Memory B cell (primary cell): ENCODE measurements around the gene NAT16.

Experiments used
- ATAC-seq: fragments of 150-1000 bp; cut with Tn5 transposase; 2 replicates; pipeline ENCODE4 v1.10.0; 2021; ENCODE audit warnings: low read depth, mild to moderate bottlenecking, moderate library complexity
- DNase-seq, 2 donors: peaks; one replicate each; pipeline ENCODE4 v3.0.0; 2022; ENCODE audit warnings: low spot score in 2 of 2
- H3K27ac Mint-ChIP-seq: one replicate; pipeline ENCODE4 v1.8.0; 2022; ENCODE audit warnings: mild to moderate bottlenecking, moderate library complexity, mixed read lengths
- H3K27me3 Mint-ChIP-seq: one replicate; pipeline ENCODE4 v1.8.0; 2022; ENCODE audit warnings: mixed read lengths
- H3K36me3 Mint-ChIP-seq: one replicate; pipeline ENCODE4 v1.8.0; 2022; ENCODE audit warnings: mild to moderate bottlenecking, mixed read lengths
- H3K4me1 Mint-ChIP-seq: one replicate; pipeline ENCODE4 v1.8.0; 2022; ENCODE audit warnings: mixed read lengths
- H3K4me3 Mint-ChIP-seq: one replicate; pipeline ENCODE4 v1.8.0; 2022; ENCODE audit warnings: mild to moderate bottlenecking, moderate library complexity, mixed read lengths
- H3K9me3 Mint-ChIP-seq: one replicate; pipeline ENCODE4 v1.8.0; 2022; ENCODE audit warnings: mixed read lengths

Gene NAT16

DNA sequence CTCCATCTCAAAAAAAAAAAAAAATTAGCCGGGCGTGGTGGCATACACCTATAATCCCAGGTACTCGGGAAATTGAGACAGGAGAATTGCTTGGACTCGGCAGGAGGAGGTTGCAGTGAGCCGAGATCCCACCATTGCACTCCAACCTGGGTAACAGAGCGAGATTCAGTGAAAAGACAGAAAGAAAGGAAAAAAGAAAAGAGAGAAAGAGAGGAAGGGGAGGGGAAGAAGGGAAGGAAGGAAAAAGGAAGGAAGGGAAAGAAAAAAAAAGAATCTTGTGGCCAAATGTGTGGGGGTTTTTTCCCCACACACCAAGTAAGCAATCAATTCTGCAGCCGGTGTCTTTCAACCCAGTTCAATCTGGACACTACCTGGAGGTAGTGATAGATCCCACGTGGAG is 9.0 kb upstream of the NAT16 start:
- Mint-ChIP-seq H3K36me3 (no peaks in the 10 kb centered on the region), H3K4me3 (no peak overlapping the region), H3K27ac (no peak overlapping the region), H3K9me3 (no peaks in the 10 kb centered on the region), H3K27me3 (peaks cover 9% of the 10 kb centered on the region), H3K4me1 (peaks cover 2% of the 10 kb centered on the region)
- ATAC-seq (no peak), DNase-seq (no peak)

DNA sequence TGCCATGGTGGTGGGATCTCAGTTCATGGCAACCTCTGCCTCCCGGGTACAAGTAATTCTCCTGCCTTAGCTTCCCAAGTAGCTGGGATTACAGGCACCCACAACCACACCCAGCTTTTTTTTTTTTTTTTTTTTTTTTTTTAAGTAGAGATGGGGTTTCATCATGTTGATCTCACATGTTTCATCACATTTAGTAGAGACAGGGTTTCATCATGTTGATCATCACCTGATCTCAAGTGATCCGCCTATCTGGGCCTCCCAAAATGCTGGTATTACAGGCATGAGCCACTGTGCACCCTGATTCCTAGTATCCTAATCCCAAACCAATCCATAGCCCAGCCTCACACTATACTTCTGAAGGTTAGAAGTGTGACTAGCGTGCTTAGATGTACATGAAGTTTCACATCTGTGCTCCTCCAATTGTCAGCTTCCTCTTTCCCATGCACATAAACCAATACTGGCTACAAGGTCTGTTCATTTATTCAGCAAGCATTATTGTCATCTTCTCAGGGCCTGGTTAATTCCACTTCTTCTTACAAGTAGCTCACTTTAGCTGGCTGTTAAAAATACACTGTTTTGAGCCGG is 6.8 kb upstream of the NAT16 start:
- H3K4me3 Mint-ChIP-seq = no peak overlapping the region
- H3K4me1 Mint-ChIP-seq = peaks cover 5% of the 10 kb centered on the region
- no peak overlapping the region for H3K27ac Mint-ChIP-seq
- H3K27me3 Mint-ChIP-seq = peaks cover 17% of the 10 kb centered on the region
- no peaks in the 10 kb centered on the region for H3K36me3 Mint-ChIP-seq
- DNase-seq (no peak), ATAC-seq (peak; percentile 37)
- H3K9me3 Mint-ChIP-seq = no peaks in the 10 kb centered on the region

- Mint-ChIP-seq H3K27me3 (peaks cover 18% of the 10 kb centered on the region), H3K4me3 (no peak overlapping the region), H3K4me1 (peaks cover 5% of the 10 kb centered on the region), H3K9me3 (no peaks in the 10 kb centered on the region), H3K27ac (no peak overlapping the region), H3K36me3 (no peaks in the 10 kb centered on the region)
- DNase-seq = no peak
- ATAC-seq = no peak
Observed at GRCh38 chr7:101186194-101186593, 6.1 kb upstream of the NAT16 start.

DNA sequence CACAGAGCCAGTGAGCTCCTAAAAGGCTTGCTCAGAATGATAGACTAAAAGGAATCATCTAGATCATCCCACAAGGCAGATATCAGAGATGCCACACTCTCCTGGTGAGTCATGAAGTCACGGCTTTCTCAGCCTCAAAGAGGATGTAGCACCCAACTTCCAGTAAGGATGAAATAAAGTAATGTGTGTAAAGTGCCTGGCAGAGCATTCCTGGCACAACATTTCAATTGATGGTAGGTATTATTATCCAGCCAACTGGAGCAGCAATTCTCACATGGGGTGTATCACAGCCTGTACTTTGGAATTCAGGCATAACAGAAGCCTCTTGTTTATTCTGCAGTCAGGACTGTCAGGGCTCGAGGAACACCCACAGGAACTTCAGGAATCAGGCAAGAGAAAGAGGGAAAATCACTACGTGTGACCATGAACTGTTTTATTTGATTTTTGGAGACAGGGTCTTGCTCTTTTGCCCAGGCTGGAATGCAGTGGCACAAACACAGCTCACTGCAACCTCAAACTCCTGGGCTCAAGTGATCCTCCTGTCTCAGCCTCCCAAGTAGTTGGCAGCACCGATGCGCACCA is 5.3 kb upstream of the NAT16 start:
- no peak for DNase-seq
- peaks cover 5% of the 10 kb centered on the region for H3K4me1 Mint-ChIP-seq
- no peaks in the 10 kb centered on the region for H3K36me3 Mint-ChIP-seq
- no peak for ATAC-seq
- H3K27ac Mint-ChIP-seq = no peak overlapping the region
- H3K27me3 Mint-ChIP-seq = peaks cover 22% of the 10 kb centered on the region
- no peaks in the 10 kb centered on the region for H3K9me3 Mint-ChIP-seq
- no peak overlapping the region for H3K4me3 Mint-ChIP-seq

DNA sequence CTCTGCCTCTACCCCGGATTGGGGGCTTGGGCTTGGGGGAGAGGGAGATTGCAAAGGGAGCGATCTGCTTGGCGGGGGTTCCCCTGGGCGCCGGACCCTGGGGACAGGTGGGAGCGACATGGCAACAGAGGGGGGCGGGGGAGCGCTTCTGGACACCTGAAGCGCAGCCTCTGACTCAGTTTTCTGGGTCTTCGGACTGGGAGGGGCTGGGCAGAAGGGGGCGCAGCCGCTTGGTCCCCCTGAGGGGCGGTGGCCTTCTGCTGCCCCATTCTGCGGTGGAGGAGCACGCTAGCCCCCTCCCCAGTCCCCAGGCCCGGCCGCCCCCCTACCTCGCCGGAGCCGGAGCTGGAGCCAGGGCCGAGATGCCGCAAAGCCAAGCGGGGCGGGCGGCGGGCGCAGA is 380 bp downstream of the NAT16 start:
- no peak for DNase-seq
- ATAC-seq = no peak
- Mint-ChIP-seq H3K27me3 (peaks cover 36% of the 10 kb centered on the region), H3K4me1 (peaks cover 11% of the 10 kb centered on the region), H3K27ac (no peak overlapping the region), H3K4me3 (no peak overlapping the region), H3K36me3 (no peaks in the 10 kb centered on the region), H3K9me3 (no peaks in the 10 kb centered on the region)

GRCh38 chr7:101179117-101179516 is 976 bp downstream of the NAT16 start:
- H3K27ac Mint-ChIP-seq = no peak overlapping the region
- DNase-seq = no peak
- H3K9me3 Mint-ChIP-seq = peaks cover 1% of the 10 kb centered on the region
- peaks cover 35% of the 10 kb centered on the region for H3K27me3 Mint-ChIP-seq
- peaks cover 1% of the 10 kb centered on the region for H3K36me3 Mint-ChIP-seq
- ATAC-seq = no peak
- H3K4me1 Mint-ChIP-seq = peaks cover 16% of the 10 kb centered on the region
- H3K4me3 Mint-ChIP-seq = peak overlapping the region; percentile 42

DNA sequence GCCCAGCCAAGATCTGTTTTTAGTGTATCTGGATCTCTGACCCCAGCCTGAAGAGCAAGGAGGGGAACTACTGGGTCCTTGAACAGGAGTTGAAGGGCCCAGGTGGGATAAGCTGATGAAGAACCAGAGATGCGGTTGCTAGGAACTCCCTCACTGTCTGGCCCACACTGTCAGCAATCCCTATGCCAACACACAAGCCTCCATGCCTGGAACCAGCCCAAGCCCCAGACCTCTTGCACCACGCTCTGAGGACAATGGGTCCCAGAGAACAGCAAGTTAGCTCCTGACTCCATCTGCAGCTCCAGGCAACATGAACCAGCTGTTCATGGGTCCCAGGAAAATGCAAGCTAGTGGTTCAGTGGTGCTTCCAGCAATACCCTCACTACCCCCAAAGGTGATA is 2.4 kb downstream of the NAT16 start:
- Mint-ChIP-seq H3K4me1 (peaks cover 21% of the 10 kb centered on the region), H3K36me3 (peaks cover 2% of the 10 kb centered on the region), H3K4me3 (no peak overlapping the region), H3K9me3 (peaks cover 2% of the 10 kb centered on the region), H3K27me3 (peaks cover 41% of the 10 kb centered on the region), H3K27ac (no peak overlapping the region)
- DNase-seq = no peak
- ATAC-seq = no peak

DNA sequence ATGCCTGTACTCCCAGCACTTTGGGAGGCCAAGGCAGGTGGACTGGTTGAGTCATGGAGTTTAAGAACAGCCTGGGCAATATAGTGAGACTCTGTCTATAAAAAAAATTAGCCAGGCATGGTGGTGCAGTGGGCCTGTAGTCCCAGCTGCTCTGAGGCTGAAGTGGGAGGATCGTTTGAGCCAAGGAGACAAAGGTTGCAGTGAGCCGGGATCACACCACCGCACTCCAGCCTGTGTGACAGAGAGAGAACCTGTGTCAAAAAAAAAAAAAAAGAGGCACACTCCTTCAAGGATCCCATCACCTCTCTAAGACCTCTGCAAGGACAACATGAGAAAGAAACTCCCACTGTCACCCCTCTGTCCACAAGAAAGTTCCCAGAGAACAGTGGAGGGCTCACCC is 4.4 kb downstream of the NAT16 start:
- DNase-seq (no peak), ATAC-seq (no peak)
- peaks cover 4% of the 10 kb centered on the region for H3K36me3 Mint-ChIP-seq
- H3K4me1 Mint-ChIP-seq = peaks cover 27% of the 10 kb centered on the region
- H3K4me3 Mint-ChIP-seq = no peak overlapping the region
- peak overlapping the region; percentile 36 for H3K27ac Mint-ChIP-seq
- peaks cover 2% of the 10 kb centered on the region for H3K9me3 Mint-ChIP-seq
- peaks cover 43% of the 10 kb centered on the region for H3K27me3 Mint-ChIP-seq

DNA sequence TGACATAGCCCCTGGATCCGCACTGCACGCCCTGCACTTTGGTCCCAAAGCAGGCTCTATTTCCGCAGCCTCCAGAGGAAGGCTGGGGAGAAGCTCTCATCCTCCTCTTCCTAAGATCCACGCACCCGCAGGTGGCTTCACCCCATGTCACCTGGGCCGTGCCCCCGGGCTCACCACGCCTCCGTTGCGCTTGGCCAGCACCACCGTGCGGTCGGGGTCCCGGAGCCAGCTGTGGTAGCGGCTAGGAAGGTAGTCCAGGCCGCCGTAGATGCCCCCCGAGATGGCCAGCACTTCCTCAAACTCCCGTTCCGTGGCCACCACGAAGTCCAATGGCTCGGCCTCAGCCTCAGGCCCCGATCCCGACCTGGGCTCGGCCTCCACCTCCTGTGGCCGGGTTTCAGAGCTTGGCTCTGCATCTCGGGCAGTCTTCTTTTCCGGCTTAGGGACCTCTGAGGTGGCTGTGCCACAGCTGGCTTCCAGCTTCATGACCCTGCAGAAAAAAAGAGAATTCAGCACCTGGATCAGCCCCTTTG is 5.7 kb downstream of the NAT16 start:
- H3K36me3 Mint-ChIP-seq = peaks cover 4% of the 10 kb centered on the region
- DNase-seq (no peak), ATAC-seq (no peak)
- peaks cover 2% of the 10 kb centered on the region for H3K9me3 Mint-ChIP-seq
- H3K4me3 Mint-ChIP-seq = peak overlapping the region; percentile 63
- peaks cover 49% of the 10 kb centered on the region for H3K27me3 Mint-ChIP-seq
- peaks cover 35% of the 10 kb centered on the region for H3K4me1 Mint-ChIP-seq
- H3K27ac Mint-ChIP-seq = peak overlapping the region; percentile 64

DNA sequence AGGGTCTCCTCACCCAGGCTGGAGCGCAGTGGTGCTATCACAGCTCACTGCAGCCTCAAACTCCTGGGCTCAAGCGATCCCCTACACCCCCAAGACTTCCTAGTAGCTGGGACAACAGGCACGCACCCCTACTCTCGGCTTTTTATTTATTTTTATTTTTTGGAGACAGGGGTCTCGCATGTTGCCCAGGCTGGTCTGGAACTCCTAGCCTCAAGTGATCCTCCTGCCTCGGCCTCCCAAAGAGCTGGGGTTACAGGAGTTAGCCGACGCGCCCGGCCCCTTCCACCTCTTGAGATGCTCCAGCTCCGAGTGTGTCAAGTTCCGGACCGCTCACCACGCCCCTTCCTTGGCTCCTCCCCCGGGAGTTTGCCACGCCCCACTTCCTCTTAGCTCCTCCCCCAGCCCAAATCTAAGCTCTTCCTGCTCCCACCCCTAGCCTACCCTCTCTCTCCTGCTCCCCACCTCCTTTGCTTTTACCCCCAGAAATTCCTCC is 6.3 kb downstream of the NAT16 start:
- H3K4me1 Mint-ChIP-seq = peaks cover 35% of the 10 kb centered on the region
- ATAC-seq (peak; percentile 41), DNase-seq (peak in 1 of 2 donors; percentile 45)
- H3K27ac Mint-ChIP-seq = peak overlapping the region; percentile 64
- H3K36me3 Mint-ChIP-seq = peaks cover 4% of the 10 kb centered on the region
- H3K4me3 Mint-ChIP-seq = peak overlapping the region; percentile 63
- H3K27me3 Mint-ChIP-seq = peaks cover 50% of the 10 kb centered on the region
- peaks cover 2% of the 10 kb centered on the region for H3K9me3 Mint-ChIP-seq

- no peak for DNase-seq
- Mint-ChIP-seq H3K27ac (peak overlapping the region; percentile 24), H3K4me1 (peaks cover 38% of the 10 kb centered on the region), H3K4me3 (no peak overlapping the region), H3K27me3 (peaks cover 54% of the 10 kb centered on the region), H3K36me3 (peaks cover 4% of the 10 kb centered on the region), H3K9me3 (peaks cover 2% of the 10 kb centered on the region)
- no peak for ATAC-seq
Observed at GRCh38 chr7:101172854-101173751, 7.0 kb downstream of the NAT16 start.

DNA sequence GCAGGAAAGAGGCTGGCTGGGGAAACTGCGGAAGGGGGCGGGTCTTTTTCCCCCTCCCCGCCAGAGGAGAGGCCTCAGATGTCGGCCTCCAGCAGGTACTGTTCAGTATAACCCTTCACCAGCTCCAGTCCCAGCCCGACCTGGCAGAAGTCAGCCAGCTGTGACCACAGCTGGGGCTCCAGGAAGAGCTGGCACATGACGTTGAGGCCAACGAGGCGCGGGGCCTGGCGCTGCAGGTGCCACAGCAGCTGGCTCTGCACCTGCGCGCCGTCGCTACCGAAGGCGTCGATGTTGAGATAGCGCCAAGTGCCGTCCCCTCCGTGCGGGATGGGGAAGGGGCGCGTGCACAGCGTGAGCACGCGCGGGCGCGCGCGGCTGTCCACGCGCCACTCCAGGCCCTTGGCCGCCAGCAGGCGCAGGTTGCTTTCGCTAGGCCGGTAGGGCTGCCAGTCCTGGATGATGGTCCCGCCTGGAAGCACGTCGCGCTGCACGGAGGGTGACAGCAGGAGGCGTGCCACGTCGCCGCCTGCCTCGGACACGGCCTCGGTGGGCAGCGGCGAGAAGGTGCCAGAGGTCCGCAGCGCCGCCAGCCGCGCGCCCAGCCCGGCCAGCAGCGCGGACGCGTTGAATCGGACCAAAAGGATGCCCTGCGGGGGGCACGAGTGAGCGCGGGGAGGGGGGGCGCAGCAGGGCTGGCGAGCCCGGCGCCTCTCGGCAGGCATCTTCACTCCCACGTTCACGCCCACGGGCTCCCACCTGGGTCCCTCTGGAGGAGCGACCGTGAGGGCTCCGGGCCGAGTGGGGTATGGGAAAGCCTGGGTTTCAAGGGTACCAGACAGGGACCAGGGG is 7.9 kb downstream of the NAT16 start:
- peaks cover 4% of the 10 kb centered on the region for H3K36me3 Mint-ChIP-seq
- peaks cover 2% of the 10 kb centered on the region for H3K9me3 Mint-ChIP-seq
- peak; percentile 72 for ATAC-seq
- H3K4me3 Mint-ChIP-seq = peak overlapping the region; percentile 55
- peaks cover 54% of the 10 kb centered on the region for H3K27me3 Mint-ChIP-seq
- peak in 1 of 2 donors; percentile 34 for DNase-seq
- H3K27ac Mint-ChIP-seq = peak overlapping the region; percentile 83
- peaks cover 38% of the 10 kb centered on the region for H3K4me1 Mint-ChIP-seq

DNA sequence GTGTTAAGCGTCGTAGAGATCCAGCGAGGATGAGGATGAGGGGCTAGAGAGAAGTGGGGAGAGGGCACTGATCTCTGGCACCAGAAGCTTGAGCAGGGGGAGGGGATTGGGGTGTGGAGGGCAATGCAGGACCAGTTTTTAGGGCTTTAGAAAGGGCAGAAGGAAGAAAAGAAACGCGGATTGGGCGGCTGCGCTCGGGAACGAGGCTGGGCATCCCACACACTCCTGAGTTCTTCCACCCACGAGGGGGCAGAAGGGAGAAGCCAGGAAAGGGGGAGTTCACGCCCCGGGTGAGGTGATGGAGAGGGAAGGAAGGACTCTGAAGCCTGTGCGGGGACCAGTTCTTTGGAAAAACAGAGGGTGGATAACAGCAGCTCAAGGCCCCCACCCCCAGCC is 8.7 kb downstream of the NAT16 start:
- peaks cover 4% of the 10 kb centered on the region for H3K36me3 Mint-ChIP-seq
- peak overlapping the region; percentile 55 for H3K4me3 Mint-ChIP-seq
- H3K9me3 Mint-ChIP-seq = peaks cover 2% of the 10 kb centered on the region
- peaks cover 41% of the 10 kb centered on the region for H3K4me1 Mint-ChIP-seq
- ATAC-seq (no peak), DNase-seq (no peak)
- H3K27ac Mint-ChIP-seq = peak overlapping the region; percentile 83
- peaks cover 59% of the 10 kb centered on the region for H3K27me3 Mint-ChIP-seq
